Amniotic epithelial cell (primary cell): Measurements from ENCODE around the gene MYOZ3.

ENCODE experiments used
- DNase-seq: peaks from one replicate; pipeline ENCODE4 v3.0.0-alpha.2; 2010; ENCODE audit warnings: low read depth

Gene MYOZ3

GRCh38 chr5:150703762-150704161, 42.7 kb downstream of the MYOZ3 start:
- peak; percentile 80 for DNase-seq

GRCh38 chr5:150706776-150707390, 45.8 kb downstream of the MYOZ3 start:
- no peak for DNase-seq

- DNase-seq, result no peak
Measured at GRCh38 chr5:150710165-150710564, 49.1 kb downstream of the MYOZ3 start.

- DNase-seq, result no peak
Measured at GRCh38 chr5:150723845-150724244, 62.8 kb downstream of the MYOZ3 start.
